GM10248 (cell line): ENCODE results near the gene SHISA8.

Source experiments
- CTCF ChIA-PET: fragments of 300-600 bp; sonication (Branson Sonifier 250); formaldehyde crosslinking; extraction: SDS; loops from one replicate; lab custom pipeline; 2021; ENCODE audit warnings: antibody characterized with exemption; lab: Yijun Ruan, JAX
- POLR2A ChIA-PET: fragments of 350-650 bp; sonication (Branson Sonifier 250); formaldehyde crosslinking; extraction: SDS; loops from one replicate; lab custom pipeline; 2020; ENCODE audit warnings: antibody characterized with exemption; lab: Yijun Ruan, JAX
- DNase-seq: peaks from one replicate; pipeline ENCODE4 v3.0.0; 2012; ENCODE audit errors: extremely low spot score
- TF ChIP-seq, protein P1 (sequence below): IDR thresholded peaks from 2 replicates; pipeline ENCODE4 v1.5.1; 2012; ENCODE audit warnings: mild to moderate bottlenecking, low read depth; ENCODE audit errors: extremely low read depth, missing control alignments, control extremely low read depth

The SHISA8 gene

DNA sequence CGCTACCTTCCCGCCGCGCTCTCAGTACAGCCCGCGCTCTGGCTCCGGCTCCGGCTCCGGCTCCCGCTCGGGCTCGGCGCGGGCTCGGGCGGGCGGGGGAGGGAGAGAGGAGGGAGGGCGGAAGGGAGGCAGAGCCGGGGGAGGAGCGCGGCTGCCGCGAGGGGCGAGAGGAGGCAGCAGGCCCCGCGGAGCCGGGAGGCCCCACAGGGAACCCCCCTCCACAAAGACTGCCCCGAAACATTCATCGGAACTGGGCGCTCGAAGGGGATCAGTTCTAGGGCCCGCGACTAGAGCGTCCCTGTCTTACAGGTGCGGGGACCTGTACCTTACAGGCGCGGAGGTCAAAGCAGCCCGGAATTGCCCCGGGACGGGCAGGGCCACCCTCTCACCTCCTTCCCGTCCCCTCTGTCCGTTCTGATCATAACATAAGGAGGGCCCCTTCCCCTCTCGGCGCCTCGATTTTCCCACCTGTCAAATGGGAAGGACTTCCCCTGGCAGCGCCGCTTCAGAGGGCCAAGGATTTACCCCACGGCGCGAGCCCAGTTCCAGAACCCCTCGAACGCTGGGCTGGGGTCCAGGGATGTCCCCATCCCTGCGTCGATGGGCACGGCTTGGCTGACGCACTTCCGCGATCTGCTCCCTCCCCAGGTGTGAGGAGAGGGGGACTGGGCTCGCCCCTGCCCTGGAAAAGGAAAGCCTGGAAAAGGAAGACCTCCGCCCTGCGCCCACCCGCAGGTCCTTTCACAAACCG is at the start of gene SHISA8:
Gene SHISA8 (minus strand): TSS at position 40 of the 751 bp plus-strand sequence. CDS start 407 bp downstream, outside the sequence.
- peak; percentile 77 for DNase-seq
- POLR2A ChIA-PET, result interaction anchor here (0.7 to 3.7 kb wide), 3 partner anchors 10 to 53 kb away, joined by 3 to 14 read pairs (median 4); no protein-coding TSS in a partner anchor
- CTCF ChIA-PET, result interaction anchor here (1.2 to 7.4 kb wide), 4 partner anchors 10 to 218 kb away, joined by 3 to 46 read pairs (median 4); partner anchors contain the start of gene TNFRSF13C

DNA sequence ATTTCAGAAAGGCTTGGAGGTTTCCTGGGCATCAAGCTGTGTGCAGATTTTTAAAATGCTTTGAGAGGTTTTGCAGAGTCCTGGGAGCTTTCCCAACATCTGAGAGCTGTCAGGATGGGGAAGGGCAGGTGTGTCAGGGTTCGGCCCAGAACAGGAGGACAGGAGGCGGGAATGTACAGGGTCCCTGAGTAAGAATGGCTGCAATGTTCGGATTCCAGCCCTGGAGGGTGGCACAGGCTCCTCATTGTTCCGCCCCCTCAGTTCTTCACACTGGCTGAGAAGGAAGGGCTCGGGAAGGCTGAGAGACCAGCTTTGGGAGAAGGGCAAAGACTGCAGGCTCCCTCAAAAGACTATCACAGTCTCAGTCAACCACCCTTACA is 49.2 kb upstream of the SHISA8 start:
- ChIA-PET CTCF (interaction anchor here (1.2 to 2.0 kb wide), 2 partner anchors 116 to 267 kb away, joined by 3 to 8 read pairs; partner anchors contain the start of gene SMDT1), POLR2A (no interaction called here)
- DNase-seq, result no peak
- TF ChIP-seq, protein P1, sequence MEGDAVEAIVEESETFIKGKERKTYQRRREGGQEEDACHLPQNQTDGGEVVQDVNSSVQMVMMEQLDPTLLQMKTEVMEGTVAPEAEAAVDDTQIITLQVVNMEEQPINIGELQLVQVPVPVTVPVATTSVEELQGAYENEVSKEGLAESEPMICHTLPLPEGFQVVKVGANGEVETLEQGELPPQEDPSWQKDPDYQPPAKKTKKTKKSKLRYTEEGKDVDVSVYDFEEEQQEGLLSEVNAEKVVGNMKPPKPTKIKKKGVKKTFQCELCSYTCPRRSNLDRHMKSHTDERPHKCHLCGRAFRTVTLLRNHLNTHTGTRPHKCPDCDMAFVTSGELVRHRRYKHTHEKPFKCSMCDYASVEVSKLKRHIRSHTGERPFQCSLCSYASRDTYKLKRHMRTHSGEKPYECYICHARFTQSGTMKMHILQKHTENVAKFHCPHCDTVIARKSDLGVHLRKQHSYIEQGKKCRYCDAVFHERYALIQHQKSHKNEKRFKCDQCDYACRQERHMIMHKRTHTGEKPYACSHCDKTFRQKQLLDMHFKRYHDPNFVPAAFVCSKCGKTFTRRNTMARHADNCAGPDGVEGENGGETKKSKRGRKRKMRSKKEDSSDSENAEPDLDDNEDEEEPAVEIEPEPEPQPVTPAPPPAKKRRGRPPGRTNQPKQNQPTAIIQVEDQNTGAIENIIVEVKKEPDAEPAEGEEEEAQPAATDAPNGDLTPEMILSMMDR, result no peak

More for the DNA sequence above, at the start of gene SHISA8:
- TF ChIP-seq, protein P1, result no peak

DNA sequence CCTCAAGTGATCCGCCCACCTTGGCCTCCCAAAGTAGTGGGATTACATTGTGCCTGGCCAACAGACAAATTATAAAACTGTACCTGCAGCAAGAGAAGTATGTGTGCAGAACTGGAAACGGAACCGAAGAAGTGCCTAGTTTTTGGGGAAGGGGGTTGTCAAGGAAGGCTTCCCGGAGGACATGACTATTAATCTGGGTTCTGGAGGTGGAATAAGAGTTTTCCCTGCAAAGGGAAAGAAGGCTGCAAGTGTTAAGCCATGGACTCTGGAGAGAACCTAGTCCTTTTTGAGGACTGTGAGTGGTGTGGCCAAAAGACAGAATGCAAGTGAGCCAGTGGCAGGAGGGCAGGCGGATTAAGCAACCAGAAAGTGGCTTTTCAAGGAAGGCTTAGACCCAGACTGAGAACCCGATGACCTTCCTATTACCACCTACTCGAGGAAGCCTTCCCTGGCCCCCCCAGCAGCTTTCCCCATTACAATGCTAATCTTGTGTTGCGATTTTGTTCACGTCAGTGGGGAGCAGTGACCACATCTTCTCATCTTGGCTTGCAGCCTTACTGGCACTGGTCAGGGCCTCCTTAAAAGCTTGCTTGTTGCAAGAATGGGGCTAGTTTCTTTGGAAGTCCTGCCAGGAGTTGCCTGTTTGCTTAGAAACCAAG is 48.7 kb upstream of the SHISA8 start:
- CTCF ChIA-PET, result interaction anchor here (0.9 to 2.0 kb wide), 3 partner anchors 116 to 266 kb away, joined by 3 to 8 read pairs (median 4); partner anchors contain the start of genes NDUFA6 and SMDT1
- DNase-seq, result no peak
- TF ChIP-seq, protein P1, result no peak

DNA sequence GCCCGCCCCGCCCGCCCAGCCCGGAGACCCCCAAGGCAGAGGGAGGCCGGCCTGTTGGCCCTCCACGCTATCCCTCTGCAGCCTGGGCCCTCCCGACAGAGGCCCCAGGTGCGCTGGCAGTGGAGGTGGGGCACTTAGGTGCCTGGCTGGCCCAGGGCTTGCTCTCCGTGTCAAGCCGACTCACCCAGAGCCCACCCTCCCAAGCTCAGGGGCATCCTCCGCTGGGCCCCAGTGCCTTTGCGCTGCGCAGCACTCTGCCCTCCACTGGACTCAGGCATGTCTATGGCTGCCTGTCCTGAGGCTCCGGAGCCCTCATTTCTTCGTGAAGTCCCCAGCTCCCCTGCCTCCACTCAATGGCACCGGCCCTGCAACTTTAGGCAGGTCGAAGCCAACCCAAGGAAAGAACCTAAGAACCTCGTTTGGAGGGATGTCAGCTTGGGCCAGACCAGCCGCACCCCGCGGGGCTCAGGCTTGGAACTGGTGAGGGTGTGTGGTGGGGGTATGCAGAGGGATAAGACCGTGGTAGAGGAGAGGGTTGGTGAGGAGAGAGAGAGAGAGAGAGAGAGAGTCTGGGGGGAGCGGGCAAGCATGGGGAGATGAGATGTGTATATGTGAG is 43.2 kb upstream of the SHISA8 start:
- POLR2A ChIA-PET, result no interaction called here
- CTCF ChIA-PET, result interaction anchor here (0.7 to 2.7 kb wide), 12 partner anchors 8 to 497 kb away, joined by 3 to 13 read pairs (median 4); partner anchors contain the start of gene CENPM
- TF ChIP-seq, protein P1, result no peak
- DNase-seq, result no peak

More for the DNA sequence above, 48.7 kb upstream of the SHISA8 start:
- POLR2A ChIA-PET, result no interaction called here

DNA sequence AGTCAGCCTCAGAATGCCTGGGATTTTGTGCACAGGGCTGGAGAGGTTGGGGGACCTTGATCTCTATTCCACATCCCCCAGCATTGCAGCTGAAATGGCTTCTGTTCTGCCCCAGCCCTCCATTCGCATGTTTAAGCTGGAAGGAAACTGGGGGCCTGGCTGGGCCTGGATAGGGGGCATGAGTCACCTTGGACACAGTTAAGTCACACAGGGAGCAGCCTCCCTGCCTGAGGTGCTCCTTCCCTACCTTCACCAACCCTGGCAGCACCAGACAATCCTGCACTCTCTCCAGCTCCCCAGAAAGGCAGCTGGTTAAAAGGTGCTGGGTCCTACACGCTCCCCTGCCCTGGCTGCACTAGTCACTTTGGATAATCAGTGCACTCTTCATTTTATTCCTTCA is 37.8 kb upstream of the SHISA8 start:
- ChIA-PET POLR2A (no interaction called here), CTCF (interaction anchor here (1.0 to 8.2 kb wide), 5 partner anchors 12 to 255 kb away, joined by 3 to 53 read pairs (median 3); partner anchors contain the start of gene MEI1)
- no peak for DNase-seq
- TF ChIP-seq, protein P1, result no peak
